Measurements from ENCODE around the gene ARL11. TPM values are rescaled to one million over a fixed set of nuclear protein-coding genes. Genes with fewer than 3 reads are reported as not detected.
A peak's percentile ranks its signal among the peaks of the same experiment; 100 is the strongest.

The ARL11 gene
- polyA plus RNA-seq, 3 donors: 0.30 to 0.41 (median 0.30) TPM

GRCh38 chr13:49646688-49647087 lies 18.4 kb downstream of the ARL11 start:
- DNase-seq: no peak

GRCh38 chr13:49649244-49649962 lies 21.1 kb downstream of the ARL11 start:
- no peak for DNase-seq

GRCh38 chr13:49649963-49650312 lies 21.6 kb downstream of the ARL11 start:
- no peak for DNase-seq

GRCh38 chr13:49651570-49652354 lies 23.5 kb downstream of the ARL11 start:
- no peak for DNase-seq

- DNase-seq: peak; percentile 20
These were observed 24.3 kb downstream of the ARL11 start for GRCh38 chr13:49652355-49653305.

GRCh38 chr13:49653478-49653877 lies 25.2 kb downstream of the ARL11 start:
- no peak for DNase-seq

- DNase-seq: no peak
These were observed 25.7 kb downstream of the ARL11 start for GRCh38 chr13:49654011-49654410.

- DNase-seq: no peak
These were observed 27.6 kb downstream of the ARL11 start for GRCh38 chr13:49655906-49656305.

GRCh38 chr13:49657241-49657641 lies 28.9 kb downstream of the ARL11 start:
- no peak for DNase-seq

- no peak for DNase-seq
These were observed 36.3 kb downstream of the ARL11 start for GRCh38 chr13:49664606-49665005.

- no peak for DNase-seq
These were observed 39.5 kb downstream of the ARL11 start for GRCh38 chr13:49667773-49668172.

GRCh38 chr13:49669735-49670309 lies 41.5 kb downstream of the ARL11 start:
- peak; percentile 47 for DNase-seq

- no peak for DNase-seq
These were observed 42.5 kb downstream of the ARL11 start for GRCh38 chr13:49670828-49671227.

- DNase-seq: no peak
These were observed 48.4 kb downstream of the ARL11 start for GRCh38 chr13:49676581-49677298.

GRCh38 chr13:49678191-49678914 lies 50.0 kb downstream of the ARL11 start:
- no peak for DNase-seq

- no peak for DNase-seq
These were observed 50.9 kb downstream of the ARL11 start for GRCh38 chr13:49679246-49679645.

- DNase-seq: peak; percentile 9
These were observed 53.6 kb downstream of the ARL11 start for GRCh38 chr13:49681842-49682435.

Data from renal pelvis (tissue), 4 donors.